Suprapubic skin (tissue), 4 donors: Measurements from ENCODE around the gene BTNL8. TPM values are rescaled to one million over a fixed set of nuclear protein-coding genes. Genes with fewer than 3 reads are reported as not detected.
A peak's percentile ranks its signal among the peaks of the same experiment; 100 is the strongest.

ENCODE experiments used
- DNase-seq, 2 donors: peaks; one replicate each; pipeline ENCODE4 v3.0.0-alpha.2; 2019; ENCODE audit warnings: low spot score in 2 of 2
- H3K27ac ChIP-seq: fragments of 200-600 bp; sonication (generic); one replicate; pipeline ENCODE4 v1.5.1; 2019
- H3K27me3 ChIP-seq: fragments of 200-600 bp; sonication (generic); one replicate; pipeline ENCODE4 v1.5.1; 2019
- H3K36me3 ChIP-seq: fragments of 200-600 bp; sonication (generic); one replicate; pipeline ENCODE4 v1.5.1; 2019
- H3K4me1 ChIP-seq: fragments of 200-600 bp; sonication (generic); one replicate; pipeline ENCODE4 v1.5.1; 2019
- H3K4me3 ChIP-seq: fragments of 200-600 bp; sonication (generic); one replicate; pipeline ENCODE4 v1.5.1; 2019; ENCODE audit warnings: mild to moderate bottlenecking
- H3K9me3 ChIP-seq: fragments of 200-600 bp; sonication (generic); one replicate; pipeline ENCODE4 v1.5.1; 2019
- EP300 ChIP-seq: sonication (generic); formaldehyde crosslinking; IDR thresholded peaks from one replicate; pipeline ENCODE4 v1.6.1; 2017; ENCODE audit warnings: antibody characterized with exemption
- POLR2A ChIP-seq, 2 donors: fragments of 450-650 bp; IDR thresholded peaks; one replicate each; pipeline ENCODE4 v1.6.1; 2017; ENCODE audit warnings: antibody characterized with exemption in 2 of 2, mild to moderate bottlenecking in 2 of 2, moderate library complexity in 2 of 2
- POLR2AphosphoS5 ChIP-seq, 3 donors: sonication (generic); formaldehyde crosslinking; IDR thresholded peaks; one replicate each; pipeline ENCODE4 v1.6.1; 2017; ENCODE audit warnings: antibody characterized with exemption in 3 of 3
- WGBS: methylation state at CpG from one replicate; pipeline ENCODE4 v1.1.5; 2018; 5-methylcytosine and 5-hydroxymethylcytosine counted together
- total RNA-seq, 4 donors: library from RNA; depleted of rRNA; stranded (reverse); fragments of >200 nt; gene quantifications; one replicate each; pipeline ENCODE4 v1.1.0, GENCODE V29; 2016
- TF ChIP-seq, protein P1 (sequence below), 2 donors: fragments of 200-600 bp in 1 of 2; fragments of 450-650 bp in 1 of 2; sonication (generic) in 1 of 2; IDR thresholded peaks; one replicate each; pipeline ENCODE4 v1.5.1; 2016 to 2019; ENCODE audit warnings: antibody characterized with exemption in 2 of 2, mild to moderate bottlenecking in 1 of 2, moderate library complexity in 1 of 2

The BTNL8 gene
- total RNA-seq, 4 donors from 2014 or later, result 0.51 to 0.79 TPM; not detected in 2

DNA sequence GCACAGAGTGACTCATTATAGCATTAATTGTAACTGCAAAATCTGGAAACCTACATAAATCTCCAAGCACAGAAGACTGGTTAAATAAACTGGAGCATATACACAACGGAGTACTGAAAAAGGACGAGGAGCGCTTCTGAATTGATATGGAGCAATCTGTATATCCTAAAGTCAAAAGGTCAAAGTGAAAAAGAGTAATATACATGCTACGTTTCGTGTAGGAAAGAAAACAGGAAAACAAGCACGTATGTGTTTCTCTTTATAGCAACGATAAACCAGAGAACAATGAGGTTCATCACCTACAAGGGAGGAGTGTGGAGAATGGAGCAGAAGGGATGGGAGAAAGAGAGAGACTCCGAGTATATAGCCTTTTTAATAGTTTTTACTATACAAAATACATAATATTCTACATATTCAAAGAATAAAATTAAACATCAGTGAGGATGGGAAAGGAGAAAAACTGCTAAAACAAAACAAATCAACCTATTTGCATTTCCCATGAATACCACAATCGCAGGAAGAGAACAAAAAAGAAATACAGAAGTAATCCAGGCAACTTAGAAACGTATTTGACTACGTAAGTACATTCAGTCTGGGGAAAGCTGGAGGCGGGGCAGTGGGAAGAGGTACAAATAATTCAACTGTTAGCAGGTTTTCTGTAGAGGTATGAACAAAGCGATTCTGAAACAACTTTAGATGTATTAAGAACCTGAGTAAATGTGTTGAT, 45.7 kb upstream of the BTNL8 start:
- WGBS, result 80% methylated on average over 13 of the region's 13 CpGs
- Histone ChIP-seq H3K9me3 (no peaks in the 10 kb centered on the region), H3K36me3 (peaks cover 59% of the 10 kb centered on the region), H3K4me3 (no peak overlapping the region), H3K4me1 (no peaks in the 10 kb centered on the region), H3K27ac (no peak overlapping the region), H3K27me3 (no peaks in the 10 kb centered on the region)
- TF ChIP-seq, protein P1, sequence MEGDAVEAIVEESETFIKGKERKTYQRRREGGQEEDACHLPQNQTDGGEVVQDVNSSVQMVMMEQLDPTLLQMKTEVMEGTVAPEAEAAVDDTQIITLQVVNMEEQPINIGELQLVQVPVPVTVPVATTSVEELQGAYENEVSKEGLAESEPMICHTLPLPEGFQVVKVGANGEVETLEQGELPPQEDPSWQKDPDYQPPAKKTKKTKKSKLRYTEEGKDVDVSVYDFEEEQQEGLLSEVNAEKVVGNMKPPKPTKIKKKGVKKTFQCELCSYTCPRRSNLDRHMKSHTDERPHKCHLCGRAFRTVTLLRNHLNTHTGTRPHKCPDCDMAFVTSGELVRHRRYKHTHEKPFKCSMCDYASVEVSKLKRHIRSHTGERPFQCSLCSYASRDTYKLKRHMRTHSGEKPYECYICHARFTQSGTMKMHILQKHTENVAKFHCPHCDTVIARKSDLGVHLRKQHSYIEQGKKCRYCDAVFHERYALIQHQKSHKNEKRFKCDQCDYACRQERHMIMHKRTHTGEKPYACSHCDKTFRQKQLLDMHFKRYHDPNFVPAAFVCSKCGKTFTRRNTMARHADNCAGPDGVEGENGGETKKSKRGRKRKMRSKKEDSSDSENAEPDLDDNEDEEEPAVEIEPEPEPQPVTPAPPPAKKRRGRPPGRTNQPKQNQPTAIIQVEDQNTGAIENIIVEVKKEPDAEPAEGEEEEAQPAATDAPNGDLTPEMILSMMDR (IDR thresholded peaks at IDR 0.05), result no peak
- TF ChIP-seq POLR2A (IDR thresholded peaks at IDR 0.05) (no peak), POLR2AphosphoS5 (IDR thresholded peaks at IDR 0.05) (no peak), EP300 (no peak)
- no peak for DNase-seq

DNA sequence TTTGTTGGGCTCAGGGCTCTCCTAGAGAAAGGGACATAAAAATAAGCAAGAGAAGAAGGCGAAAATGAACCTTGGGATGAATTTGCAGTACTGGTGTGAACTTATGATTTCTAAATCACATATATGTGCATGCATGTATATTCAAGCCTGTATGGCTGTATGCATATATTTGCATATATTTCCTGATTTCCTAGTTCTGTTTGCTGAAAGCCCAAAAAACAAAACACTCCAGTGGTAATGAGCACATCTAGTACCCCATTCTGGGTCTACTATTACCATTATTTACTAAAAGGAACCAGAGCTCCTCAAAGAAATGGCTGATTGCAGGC, 45.1 kb upstream of the BTNL8 start:
- Histone ChIP-seq H3K36me3 (peaks cover 54% of the 10 kb centered on the region), H3K4me1 (peaks cover 2% of the 10 kb centered on the region), H3K9me3 (no peaks in the 10 kb centered on the region), H3K4me3 (no peak overlapping the region), H3K27ac (no peak overlapping the region), H3K27me3 (no peaks in the 10 kb centered on the region)
- TF ChIP-seq, protein P1 (IDR thresholded peaks at IDR 0.05), result no peak
- TF ChIP-seq POLR2AphosphoS5 (IDR thresholded peaks at IDR 0.05) (no peak), EP300 (no peak), POLR2A (IDR thresholded peaks at IDR 0.05) (no peak)
- WGBS, result 100% methylated on average over 1 of the region's 1 CpG
- DNase-seq, result no peak

DNA sequence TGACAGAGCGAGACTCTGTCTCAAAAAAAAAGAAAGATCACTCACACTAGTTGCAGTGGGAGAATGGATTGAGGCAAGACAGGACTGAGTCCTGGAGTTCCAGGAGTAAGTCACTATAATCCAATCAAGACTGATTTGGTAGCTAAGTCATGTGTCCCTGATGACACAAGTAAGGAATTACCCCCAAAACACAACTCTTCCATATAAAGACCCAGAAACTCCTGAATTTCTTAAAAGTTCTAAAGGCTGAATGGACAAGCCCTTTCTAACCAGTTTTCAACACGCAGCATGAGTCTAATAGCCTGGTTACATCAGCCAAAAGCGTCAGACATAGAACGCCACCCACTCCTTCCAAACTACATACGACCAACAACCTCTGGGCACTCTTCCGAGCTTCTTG, 40.4 kb upstream of the BTNL8 start:
- TF ChIP-seq EP300 (no peak), POLR2AphosphoS5 (IDR thresholded peaks at IDR 0.05) (no peak), POLR2A (IDR thresholded peaks at IDR 0.05) (no peak)
- TF ChIP-seq, protein P1 (IDR thresholded peaks at IDR 0.05), result no peak
- 95% methylated on average over 6 of the region's 6 CpGs for WGBS
- no peak for DNase-seq

DNA sequence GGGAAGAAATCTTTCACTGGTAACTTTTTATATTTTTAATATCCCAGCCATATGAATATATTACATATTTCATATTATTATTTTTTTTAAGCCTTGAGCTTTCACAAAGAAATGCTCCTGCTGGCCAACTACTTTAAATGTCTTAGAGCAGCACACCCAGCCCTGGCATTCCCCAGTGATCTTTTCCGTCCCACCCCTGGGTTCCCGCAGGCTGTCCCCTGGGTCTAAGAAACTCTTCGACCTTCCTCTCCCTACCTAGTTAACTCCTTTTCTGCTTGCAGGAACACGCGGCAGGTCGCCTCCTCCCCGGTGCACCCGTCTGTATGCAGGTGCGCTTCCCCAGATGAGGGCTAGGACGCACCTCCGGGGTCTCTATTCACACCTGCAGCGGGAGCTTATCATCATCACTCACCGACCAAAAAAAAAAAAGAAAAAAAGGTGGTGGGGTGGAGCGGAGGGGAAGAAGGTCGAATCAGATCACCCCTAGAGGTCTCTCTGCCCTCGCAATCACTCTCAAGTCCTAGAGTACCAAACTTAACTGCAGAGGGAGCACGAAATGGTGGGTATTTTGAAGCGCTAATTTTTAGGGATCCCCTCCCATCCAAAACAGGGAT, 38.6 kb upstream of the BTNL8 start:
- no peaks in the 10 kb centered on the region for H3K27me3 ChIP-seq
- 1% methylated on average over 18 of the region's 18 CpGs for WGBS
- peak overlapping the region; percentile 96 for H3K4me3 ChIP-seq
- no peaks in the 10 kb centered on the region for H3K9me3 ChIP-seq
- peaks cover 20% of the 10 kb centered on the region for H3K4me1 ChIP-seq
- DNase-seq, result no peak
- TF ChIP-seq EP300, result no peak
- no peak for TF ChIP-seq POLR2AphosphoS5 (IDR thresholded peaks at IDR 0.05)
- H3K27ac ChIP-seq, result peak overlapping the region; percentile 94
- peaks cover 12% of the 10 kb centered on the region for H3K36me3 ChIP-seq

More for the DNA sequence above, 40.4 kb upstream of the BTNL8 start:
- H3K9me3 ChIP-seq, result no peaks in the 10 kb centered on the region
- H3K4me1 ChIP-seq, result peaks cover 20% of the 10 kb centered on the region
- H3K27me3 ChIP-seq, result no peaks in the 10 kb centered on the region
- H3K27ac ChIP-seq, result no peak overlapping the region
- H3K4me3 ChIP-seq, result no peak overlapping the region
- peaks cover 20% of the 10 kb centered on the region for H3K36me3 ChIP-seq

DNA sequence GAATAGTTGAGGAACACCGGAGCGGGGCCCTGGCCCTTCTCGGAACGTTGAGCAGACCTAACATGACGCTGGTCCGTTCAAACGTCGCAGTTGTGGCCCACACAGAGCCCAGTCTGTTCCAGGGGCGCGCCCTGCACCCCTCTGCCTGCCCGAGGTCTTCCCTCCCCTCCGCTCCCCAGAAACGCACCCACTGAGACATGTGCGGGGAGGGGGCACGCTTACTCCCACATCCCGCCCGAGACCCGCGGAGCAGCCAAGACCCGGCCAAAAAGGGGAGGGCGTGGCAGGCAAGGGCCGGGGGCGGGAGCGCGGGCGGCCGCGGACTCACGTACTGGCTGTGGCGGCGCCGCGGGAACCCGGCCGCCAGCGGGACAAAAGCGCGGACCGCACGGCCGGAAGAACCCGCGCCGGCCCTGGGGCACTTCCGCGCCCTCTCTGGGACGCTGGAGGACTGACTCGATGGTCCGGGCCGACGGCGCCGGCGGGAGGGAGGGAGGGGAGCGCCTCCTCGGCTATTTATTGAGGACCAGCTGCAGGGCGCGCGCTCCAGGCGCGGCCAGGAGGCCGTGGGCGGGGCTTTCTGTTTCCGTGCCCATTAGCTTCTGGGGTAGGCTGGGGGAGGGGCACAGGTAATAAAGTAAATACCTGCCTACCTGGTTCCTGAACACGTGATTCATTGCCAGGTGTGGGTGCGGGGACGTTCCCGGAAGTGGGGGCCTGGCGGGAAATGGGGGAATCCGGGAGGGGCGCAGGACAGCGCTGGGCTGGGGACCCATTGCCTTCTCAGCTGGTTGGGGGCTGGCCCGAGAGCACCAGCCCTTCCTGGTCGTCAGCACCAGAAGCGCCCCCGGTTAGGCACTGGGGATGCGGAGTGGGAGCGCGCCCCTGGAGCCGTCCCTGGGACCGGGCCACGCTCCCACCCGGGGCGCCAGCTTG, 37.8 kb upstream of the BTNL8 start, which contains the start of gene ZFP62:
Gene ZFP62 (minus strand): TSS at position 390 of the 936 bp plus-strand sequence. CDS start 57 bp downstream, at position 333.
- Histone ChIP-seq H3K27me3 (no peaks in the 10 kb centered on the region), H3K4me3 (peak within 1 kb of the TSS; percentile 96), H3K36me3 (peaks cover 4% of the 10 kb centered on the region), H3K27ac (peak within 1 kb of the TSS; percentile 94), H3K9me3 (no peaks in the 10 kb centered on the region), H3K4me1 (peaks cover 20% of the 10 kb centered on the region)
- WGBS, result under 1% methylated on average over 40 of the region's 84 CpGs
- DNase-seq, result peak; percentile 93 to 94
- TF ChIP-seq POLR2AphosphoS5 (IDR thresholded peaks at IDR 0.05), result peak in 1 of 3 donors; percentile 58
- peak; percentile 15 to 32 for TF ChIP-seq POLR2A (IDR thresholded peaks at IDR 0.05)
- TF ChIP-seq EP300, result no peak
- TF ChIP-seq, protein P1 (IDR thresholded peaks at IDR 0.05), result peak in 1 of 2 donors; percentile 11
